Liver (tissue), 9 donors: ENCODE results near the gene PALLD. TPM values are rescaled to one million over a fixed set of nuclear protein-coding genes. Genes with fewer than 3 reads are reported as not detected.

ENCODE experiments used
- DNase-seq: peaks from one replicate; pipeline ENCODE4 v3.0.0-alpha.2; 2017; ENCODE audit warnings: low spot score
- H3K27ac ChIP-seq, 2 donors: one replicate each; pipeline ENCODE4 v1.7.0; 2013; ENCODE audit warnings: inconsistent platforms in 2 of 2, low read length in 2 of 2, control low read depth in 1 of 2, low read depth in 1 of 2, mild to moderate bottlenecking in 1 of 2
- H3K27me3 ChIP-seq, 4 donors: one replicate each; pipeline versions ENCODE4 v1.6.1 to v1.7.0; 2013; ENCODE audit warnings: low read length in 3 of 4, inconsistent platforms in 1 of 4, mild to moderate bottlenecking in 1 of 4, moderate library complexity in 1 of 4; ENCODE audit not compliant: control insufficient read depth in 4 of 4, insufficient read depth in 4 of 4
- H3K36me3 ChIP-seq, 4 donors: one replicate each; pipeline versions ENCODE4 v1.6.1 to v1.7.0; 2013; ENCODE audit warnings: low read length in 3 of 4, mild to moderate bottlenecking in 3 of 4, low read depth in 1 of 4, moderate library complexity in 1 of 4; ENCODE audit not compliant: control insufficient read depth in 4 of 4, insufficient read depth in 3 of 4
- H3K4me1 ChIP-seq, 4 donors: one replicate each; pipeline versions ENCODE4 v1.6.1 to v1.7.0; 2013; ENCODE audit warnings: low read length in 3 of 4, mild to moderate bottlenecking in 3 of 4, moderate library complexity in 1 of 4; ENCODE audit not compliant: control insufficient read depth in 4 of 4, insufficient read depth in 4 of 4
- H3K4me3 ChIP-seq, 3 donors: one replicate each; pipeline versions ENCODE4 v1.6.1 to v1.7.0; 2013; ENCODE audit warnings: low read length in 3 of 3, control low read depth in 1 of 3, low read depth in 1 of 3, mild to moderate bottlenecking in 1 of 3
- H3K9ac ChIP-seq, 2 donors: one replicate each; pipeline ENCODE4 v1.7.0; 2013; ENCODE audit warnings: low read length in 2 of 2, mild to moderate bottlenecking in 2 of 2, moderate library complexity in 2 of 2, control low read depth in 1 of 2, low read depth in 1 of 2
- H3K9me3 ChIP-seq, 4 donors: one replicate each; pipeline versions ENCODE4 v1.6.1 to v1.7.0; 2013; ENCODE audit warnings: low read length in 3 of 4; ENCODE audit not compliant: control insufficient read depth in 4 of 4
- EGR1 ChIP-seq, 2 donors: IDR thresholded peaks; 2 replicates each; pipeline ENCODE4 v1.6.1; 2016 to 2018; ENCODE audit warnings: antibody characterized with exemption in 2 of 2, low read depth in 2 of 2
- FOXA1 ChIP-seq: IDR thresholded peaks from 2 replicates; pipeline ENCODE4 v1.6.1; 2016; ENCODE audit warnings: antibody characterized with exemption
- FOXA2 ChIP-seq: IDR thresholded peaks from 2 replicates; pipeline ENCODE4 v1.6.1; 2016; ENCODE audit warnings: antibody characterized with exemption
- GABPA ChIP-seq, 2 donors: IDR thresholded peaks in 1 of 2; conservative IDR thresholded peaks in 1 of 2; 2 replicates each; pipeline ENCODE4 v1.6.1; 2016; ENCODE audit warnings: antibody characterized with exemption in 2 of 2, mild to moderate bottlenecking in 1 of 2, moderate library complexity in 1 of 2
- HNF4A ChIP-seq, 2 donors: conservative IDR thresholded peaks; 2 replicates each; pipeline ENCODE4 v1.6.1; 2016; ENCODE audit warnings: antibody characterized with exemption in 2 of 2, mild to moderate bottlenecking in 2 of 2
- HNF4G ChIP-seq: IDR thresholded peaks from 2 replicates; pipeline ENCODE4 v1.6.1; 2016; ENCODE audit warnings: antibody characterized with exemption
- JUND ChIP-seq, 2 donors: IDR thresholded peaks; 2 replicates each; pipeline ENCODE4 v1.6.1; 2016; ENCODE audit warnings: antibody characterized with exemption in 2 of 2
- MAX ChIP-seq: IDR thresholded peaks from 2 replicates; pipeline ENCODE4 v1.6.1; 2016; ENCODE audit warnings: antibody characterized with exemption
- NR2F2 ChIP-seq: IDR thresholded peaks from 2 replicates; pipeline ENCODE4 v1.6.1; 2016; ENCODE audit warnings: antibody characterized with exemption
- REST ChIP-seq: IDR thresholded peaks from 2 replicates; pipeline ENCODE4 v1.6.1; 2016; ENCODE audit warnings: antibody characterized with exemption, mild to moderate bottlenecking
- RXRA ChIP-seq, 2 donors: IDR thresholded peaks; 2 replicates each; pipeline ENCODE4 v1.6.1; 2017 to 2018; ENCODE audit warnings: antibody characterized with exemption in 2 of 2, mild to moderate bottlenecking in 1 of 2
- SP1 ChIP-seq: IDR thresholded peaks from 2 replicates; pipeline ENCODE4 v1.6.1; 2018; ENCODE audit warnings: antibody characterized with exemption, mild to moderate bottlenecking
- TAF1 ChIP-seq: conservative IDR thresholded peaks from 2 replicates; pipeline ENCODE4 v1.6.1; 2016; ENCODE audit warnings: antibody characterized with exemption, mild to moderate bottlenecking
- WGBS: extraction: QIAGEN DNeasy Blood & Tissue Kit; methylation state at CpG from one replicate; pipeline ENCODE4 v1.1.7; 2013; 5-methylcytosine and 5-hydroxymethylcytosine counted together
- polyA plus RNA-seq, 2 donors: library from polyadenylated mRNA; stranded (reverse) in 1 of 2; unstranded in 1 of 2; fragments of 200-250 nt in 1 of 2; fragments of >200 nt in 1 of 2; fragmentation: Nextera tagmentation in 1 of 2; extraction: Ambion mirVana in 1 of 2; gene quantifications; one replicate each; pipeline versions ENCODE4 v1.2.1 to v1.2.3, GENCODE V29; 2013 to 2015
- total RNA-seq, 2 donors: library from RNA; depleted of rRNA; stranded (reverse); fragments of >200 nt; gene quantifications; one replicate each; pipeline ENCODE4 v1.2.3, GENCODE V29; 2014
- TF ChIP-seq, protein P1 (sequence below): IDR thresholded peaks from 2 replicates; pipeline ENCODE4 v1.6.1; 2016; ENCODE audit warnings: antibody characterized with exemption
- TF ChIP-seq, protein P2 (sequence below): IDR thresholded peaks from 2 replicates; pipeline ENCODE4 v1.6.1; 2016; ENCODE audit warnings: antibody characterized with exemption
- donor health status: healthy.
- donor health status: healthy.
- donor health status: healthy.
- donor health status: healthy.
- donor health status: healthy.

The PALLD gene
- total and polyA plus RNA-seq, 4 donors, result 9.0 to 26.3 (median 14.7) TPM

DNA sequence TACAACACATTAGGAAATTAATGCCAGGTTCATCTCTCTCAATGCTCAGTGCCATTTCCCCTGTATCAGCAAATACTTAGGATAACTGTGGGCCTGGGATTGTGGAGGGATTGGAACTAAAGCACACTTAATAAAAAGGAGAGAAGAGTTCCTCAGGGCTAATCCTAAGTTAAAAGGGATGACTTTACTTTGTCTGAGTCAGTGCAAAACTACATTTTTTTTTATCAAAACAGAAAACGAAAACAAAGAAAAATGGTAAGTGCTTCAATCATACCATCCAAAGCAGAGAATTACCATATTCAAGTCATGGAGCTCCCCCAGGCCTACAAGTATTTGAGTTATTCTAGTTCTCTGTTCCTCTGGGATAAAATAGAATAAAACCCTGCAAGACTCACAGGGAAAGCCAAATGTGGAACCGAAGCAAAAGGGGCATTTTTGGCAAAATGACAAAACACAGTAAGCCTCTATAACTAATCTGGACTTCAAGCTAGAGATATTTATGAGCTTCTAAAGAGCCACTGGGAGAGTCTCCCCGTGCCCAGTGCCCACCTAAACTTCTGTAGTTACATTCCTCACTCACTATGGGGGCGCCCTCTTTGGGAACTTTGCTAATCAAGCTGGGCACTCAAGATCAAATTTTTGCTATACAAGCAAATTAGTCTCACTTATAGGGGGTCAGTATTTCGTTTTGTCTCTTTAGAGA, 53.4 kb downstream of the PALLD start:
- TF ChIP-seq EGR1 (IDR thresholded peaks at IDR 0.05; ENCODE audit: low read depth in 2 of 2) (no peak), NR2F2 (no peak), REST (no peak), FOXA1 (no peak), FOXA2 (no peak), GABPA (IDR thresholded peaks at IDR 0.05 in 1 of 2, conservative IDR thresholded peaks at IDR 0.05 in 1 of 2) (no peak), HNF4A (conservative IDR thresholded peaks at IDR 0.05) (no peak), RXRA (IDR thresholded peaks at IDR 0.05) (no peak), JUND (IDR thresholded peaks at IDR 0.05) (no peak), TAF1 (no peak)
- TF ChIP-seq, protein P1, sequence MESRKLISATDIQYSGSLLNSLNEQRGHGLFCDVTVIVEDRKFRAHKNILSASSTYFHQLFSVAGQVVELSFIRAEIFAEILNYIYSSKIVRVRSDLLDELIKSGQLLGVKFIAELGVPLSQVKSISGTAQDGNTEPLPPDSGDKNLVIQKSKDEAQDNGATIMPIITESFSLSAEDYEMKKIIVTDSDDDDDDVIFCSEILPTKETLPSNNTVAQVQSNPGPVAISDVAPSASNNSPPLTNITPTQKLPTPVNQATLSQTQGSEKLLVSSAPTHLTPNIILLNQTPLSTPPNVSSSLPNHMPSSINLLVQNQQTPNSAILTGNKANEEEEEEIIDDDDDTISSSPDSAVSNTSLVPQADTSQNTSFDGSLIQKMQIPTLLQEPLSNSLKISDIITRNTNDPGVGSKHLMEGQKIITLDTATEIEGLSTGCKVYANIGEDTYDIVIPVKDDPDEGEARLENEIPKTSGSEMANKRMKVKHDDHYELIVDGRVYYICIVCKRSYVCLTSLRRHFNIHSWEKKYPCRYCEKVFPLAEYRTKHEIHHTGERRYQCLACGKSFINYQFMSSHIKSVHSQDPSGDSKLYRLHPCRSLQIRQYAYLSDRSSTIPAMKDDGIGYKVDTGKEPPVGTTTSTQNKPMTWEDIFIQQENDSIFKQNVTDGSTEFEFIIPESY, result no peak
- TF ChIP-seq, protein P2, sequence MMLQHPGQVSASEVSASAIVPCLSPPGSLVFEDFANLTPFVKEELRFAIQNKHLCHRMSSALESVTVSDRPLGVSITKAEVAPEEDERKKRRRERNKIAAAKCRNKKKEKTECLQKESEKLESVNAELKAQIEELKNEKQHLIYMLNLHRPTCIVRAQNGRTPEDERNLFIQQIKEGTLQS, result no peak
- H3K27ac ChIP-seq, result no peak overlapping the region

GRCh38 chr4:168551211-168551610, 54.4 kb downstream of the PALLD start:
- Histone ChIP-seq H3K27ac (no peak overlapping the region), H3K9ac (no peak overlapping the region)
- 86% methylated on average over 1 of the region's 1 CpG for WGBS

More for the DNA sequence above, 53.4 kb downstream of the PALLD start:
- no peaks in the 10 kb centered on the region for H3K9me3 ChIP-seq
- no peak overlapping the region for H3K9ac ChIP-seq
- H3K36me3 ChIP-seq, result no peaks in the 10 kb centered on the region
- H3K4me1 ChIP-seq, result no peaks in the 10 kb centered on the region
- 87% methylated on average over 5 of the region's 5 CpGs for WGBS
- H3K4me3 ChIP-seq, result no peak overlapping the region
- H3K27me3 ChIP-seq, result no peaks in the 10 kb centered on the region
- DNase-seq, result no peak

More at GRCh38 chr4:168551211-168551610, 54.4 kb downstream of the PALLD start:
- Histone ChIP-seq H3K36me3 (no peaks in the 10 kb centered on the region), H3K4me3 (no peak overlapping the region), H3K27me3 (no peaks in the 10 kb centered on the region), H3K9me3 (no peaks in the 10 kb centered on the region), H3K4me1 (no peaks in the 10 kb centered on the region)
- no peak for DNase-seq
- TF ChIP-seq TAF1 (no peak), JUND (IDR thresholded peaks at IDR 0.05) (no peak), SP1 (no peak), HNF4G (no peak), HNF4A (conservative IDR thresholded peaks at IDR 0.05) (no peak), MAX (no peak)
